Retinal pigment epithelial cell (primary cell): ENCODE results near the gene GLT1D1.

ENCODE experiments used
- DNase-seq: peaks from one replicate; pipeline ENCODE4 v3.0.0-alpha.2; 2010; ENCODE audit warnings: low read depth
- H3K4me3 ChIP-seq: 2 replicates; pipeline ENCODE4 v1.5.1; 2011; ENCODE audit warnings: mild to moderate bottlenecking, low read length, control low read depth, moderate library complexity
- TF ChIP-seq, protein P1 (sequence below): conservative IDR thresholded peaks from 2 replicates; pipeline ENCODE4 v1.5.1; 2011; ENCODE audit warnings: low read depth, low read length, control low read depth, inconsistent platforms

Gene GLT1D1

DNA sequence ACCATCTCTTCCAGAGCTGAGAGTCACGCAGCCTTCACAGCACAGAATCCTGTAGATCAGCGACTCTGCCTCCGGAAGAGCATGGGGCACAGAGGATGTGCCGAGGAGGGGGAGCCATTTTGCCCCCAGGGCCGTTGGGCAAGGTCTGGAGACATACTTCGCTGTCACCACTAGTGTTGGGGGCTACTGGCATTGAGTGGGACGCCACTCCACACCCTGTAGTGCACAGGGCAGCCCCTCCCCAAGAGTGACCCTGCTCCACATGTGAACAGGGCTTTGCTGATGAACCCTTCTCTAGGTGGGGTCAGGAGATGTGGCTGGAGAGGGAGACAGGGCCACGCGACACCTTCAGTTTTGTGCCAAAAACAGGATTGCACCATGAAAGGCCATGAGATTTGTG is 6.0 kb downstream of the GLT1D1 start:
- H3K4me3 ChIP-seq: no peak overlapping the region
- no peak for DNase-seq
- TF ChIP-seq, protein P1, sequence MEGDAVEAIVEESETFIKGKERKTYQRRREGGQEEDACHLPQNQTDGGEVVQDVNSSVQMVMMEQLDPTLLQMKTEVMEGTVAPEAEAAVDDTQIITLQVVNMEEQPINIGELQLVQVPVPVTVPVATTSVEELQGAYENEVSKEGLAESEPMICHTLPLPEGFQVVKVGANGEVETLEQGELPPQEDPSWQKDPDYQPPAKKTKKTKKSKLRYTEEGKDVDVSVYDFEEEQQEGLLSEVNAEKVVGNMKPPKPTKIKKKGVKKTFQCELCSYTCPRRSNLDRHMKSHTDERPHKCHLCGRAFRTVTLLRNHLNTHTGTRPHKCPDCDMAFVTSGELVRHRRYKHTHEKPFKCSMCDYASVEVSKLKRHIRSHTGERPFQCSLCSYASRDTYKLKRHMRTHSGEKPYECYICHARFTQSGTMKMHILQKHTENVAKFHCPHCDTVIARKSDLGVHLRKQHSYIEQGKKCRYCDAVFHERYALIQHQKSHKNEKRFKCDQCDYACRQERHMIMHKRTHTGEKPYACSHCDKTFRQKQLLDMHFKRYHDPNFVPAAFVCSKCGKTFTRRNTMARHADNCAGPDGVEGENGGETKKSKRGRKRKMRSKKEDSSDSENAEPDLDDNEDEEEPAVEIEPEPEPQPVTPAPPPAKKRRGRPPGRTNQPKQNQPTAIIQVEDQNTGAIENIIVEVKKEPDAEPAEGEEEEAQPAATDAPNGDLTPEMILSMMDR: no peak

DNA sequence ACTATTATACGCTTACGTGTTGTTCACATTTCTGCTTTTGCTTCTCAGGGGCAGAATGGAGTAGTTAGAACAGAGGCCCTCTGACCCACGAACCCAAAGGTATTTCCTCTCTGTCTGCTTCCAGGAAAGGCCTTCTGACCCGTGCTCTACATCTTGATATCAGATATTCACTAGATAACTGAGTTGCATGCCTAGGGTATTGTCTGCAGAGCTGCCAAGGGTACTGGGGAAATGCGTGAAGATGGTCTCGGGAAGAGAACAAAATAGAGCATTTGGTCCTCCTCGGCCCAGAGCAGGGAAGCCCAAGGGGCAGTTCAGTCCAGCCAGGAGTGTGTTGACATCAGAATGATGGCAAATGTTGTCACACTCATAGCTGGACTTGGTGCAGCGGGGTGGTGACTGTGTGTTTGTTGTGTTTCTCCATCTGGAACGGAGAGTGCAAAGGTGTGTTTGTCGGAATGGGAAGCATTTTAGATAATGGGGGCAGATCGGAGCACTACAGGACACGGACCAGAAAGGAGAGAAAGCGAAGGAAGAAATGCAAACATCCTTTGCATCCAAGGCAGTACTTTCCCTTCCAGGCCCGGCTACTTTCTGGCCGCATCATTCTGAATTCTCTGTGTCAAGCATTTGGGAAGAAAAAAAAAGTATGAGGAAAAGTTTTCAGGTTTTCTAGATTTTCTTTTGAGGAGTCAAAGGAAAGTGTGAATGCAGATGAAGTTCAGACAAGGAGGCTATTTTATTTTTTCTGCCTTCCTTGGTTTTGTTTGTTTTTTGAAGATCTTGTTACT is 8.1 kb downstream of the GLT1D1 start:
- TF ChIP-seq, protein P1: no peak
- no peak for DNase-seq
- no peak overlapping the region for H3K4me3 ChIP-seq

DNA sequence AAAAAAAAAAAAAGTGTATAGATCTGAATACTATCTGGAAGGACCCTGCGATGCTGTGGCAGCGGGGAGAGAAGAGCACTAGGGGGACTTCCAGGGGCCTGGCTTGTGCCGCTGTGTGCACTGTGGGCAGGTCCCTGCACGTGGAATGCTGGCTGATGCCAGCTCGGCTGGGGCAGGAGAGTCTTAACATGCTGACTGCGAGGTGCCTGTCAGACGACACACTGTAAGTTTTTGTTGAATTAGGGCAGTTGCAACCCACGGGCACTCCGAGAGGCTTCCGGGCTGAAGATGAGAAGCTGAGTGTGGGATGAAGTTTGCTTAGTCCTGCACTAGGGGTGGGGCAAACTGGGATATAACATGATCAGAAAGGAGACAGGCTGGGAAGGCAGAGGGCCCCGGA is 10.7 kb downstream of the GLT1D1 start:
- TF ChIP-seq, protein P1: no peak
- no peak overlapping the region for H3K4me3 ChIP-seq
- no peak for DNase-seq

DNA sequence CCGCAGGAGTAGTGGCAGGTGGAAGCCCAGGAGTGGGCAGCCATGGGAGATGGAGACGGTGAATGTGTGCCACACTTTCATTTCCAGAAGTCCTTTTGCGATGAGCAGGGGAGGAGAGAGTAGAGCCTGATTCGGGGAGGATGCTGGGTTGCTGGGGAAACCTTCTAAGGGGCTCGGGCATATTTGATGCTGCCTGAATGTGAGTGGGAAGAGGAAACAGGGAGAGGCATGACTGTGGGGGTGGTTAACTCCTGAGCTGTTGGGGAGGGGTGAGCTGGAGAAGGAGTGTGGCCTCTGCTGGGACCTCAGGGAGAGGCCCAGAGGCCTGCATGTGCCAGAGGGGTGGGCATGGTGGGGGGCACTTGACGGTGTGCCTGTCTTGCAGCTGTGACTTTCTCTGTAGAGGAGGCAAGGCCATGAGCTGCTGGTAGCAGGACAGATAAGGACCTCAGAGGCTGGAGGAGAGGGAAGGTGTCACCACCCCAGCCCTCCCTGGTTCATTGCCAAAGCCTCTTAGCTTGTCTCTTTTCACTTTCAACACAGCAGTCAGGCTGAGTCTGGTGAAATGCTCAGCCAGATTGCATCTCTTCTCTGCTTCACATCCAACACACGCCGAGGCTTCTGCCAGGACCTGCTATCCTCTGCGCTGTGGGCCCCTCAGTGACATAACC is 11.4 kb downstream of the GLT1D1 start:
- H3K4me3 ChIP-seq: no peak overlapping the region
- no peak for DNase-seq
- TF ChIP-seq, protein P1: no peak

DNA sequence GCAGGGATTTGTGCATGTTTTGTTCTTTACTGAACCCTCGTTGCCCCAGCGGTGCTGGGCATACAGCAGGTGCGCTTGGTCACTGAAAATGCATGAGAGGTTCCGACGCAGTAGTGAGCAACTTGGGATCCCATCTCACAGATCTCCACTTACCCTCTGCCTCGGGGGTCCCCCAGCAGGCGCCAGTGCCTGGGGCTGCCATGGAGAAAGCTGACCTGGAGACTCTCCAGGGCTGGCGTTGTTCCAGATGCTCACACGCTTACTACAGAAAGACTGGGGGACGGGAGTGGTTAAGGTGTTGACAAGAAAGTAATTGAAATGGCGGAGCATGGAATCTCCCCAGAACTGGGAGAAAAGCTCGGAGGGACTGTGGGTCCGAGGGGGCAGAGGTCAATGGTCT is 14.2 kb downstream of the GLT1D1 start:
- TF ChIP-seq, protein P1: no peak
- no peak for DNase-seq
- H3K4me3 ChIP-seq: no peak overlapping the region

DNA sequence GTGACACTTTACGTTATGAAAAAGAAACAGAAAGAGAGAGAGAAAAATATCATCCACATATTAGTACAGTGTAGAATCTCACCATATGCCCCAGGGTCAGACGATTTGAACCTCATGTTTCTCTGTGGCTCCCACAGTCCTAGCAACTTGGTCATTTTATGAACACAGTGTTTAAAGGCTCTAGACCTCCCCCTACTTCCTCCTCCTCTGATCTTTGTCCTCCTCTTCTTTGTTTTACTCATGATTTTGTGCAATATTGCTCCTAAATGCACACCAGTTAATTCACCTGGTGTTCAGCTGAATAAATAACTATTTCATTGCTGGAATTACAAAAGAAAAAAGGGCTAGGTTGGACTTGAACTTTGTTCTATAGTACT is 18.2 kb downstream of the GLT1D1 start:
- H3K4me3 ChIP-seq: no peak overlapping the region
- DNase-seq: no peak
- TF ChIP-seq, protein P1: no peak

DNA sequence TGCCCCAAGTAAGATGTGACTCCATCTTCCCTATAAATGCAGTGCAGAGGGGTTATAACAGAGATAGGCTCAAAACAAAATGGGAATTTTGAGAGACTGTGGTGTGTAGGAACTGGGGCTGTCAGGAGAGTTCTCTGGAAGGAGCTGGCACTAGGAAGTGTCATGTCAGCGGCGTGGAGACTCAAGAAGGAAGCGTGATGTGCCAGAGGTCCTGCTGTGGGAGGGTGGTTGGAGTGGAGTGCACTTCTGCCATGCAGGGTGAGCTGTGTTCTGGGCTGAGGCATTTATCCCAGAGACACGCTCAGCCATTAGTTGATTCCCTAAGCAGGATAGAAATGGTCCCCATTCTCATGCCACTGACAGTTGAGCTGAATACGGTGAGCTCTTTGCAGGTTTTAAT is 19.0 kb downstream of the GLT1D1 start:
- TF ChIP-seq, protein P1: no peak
- no peak for DNase-seq
- H3K4me3 ChIP-seq: no peak overlapping the region
